Right atrium auricular region (tissue), 2 donors: ENCODE measurements around the gene SYNJ2. TPM values are rescaled to one million over a fixed set of nuclear protein-coding genes. Genes with fewer than 3 reads are reported as not detected.

Source experiments
- DNase-seq: peaks from one replicate; pipeline ENCODE4 v3.0.0-alpha.2; 2019; ENCODE audit warnings: low spot score
- H3K27ac ChIP-seq, 2 donors: fragments of 200-600 bp; sonication (generic); 1 replicate in 1 of 2; 2 replicates in 1 of 2; pipeline ENCODE4 v1.5.1; 2016 to 2019
- H3K27me3 ChIP-seq, 2 donors: fragments of 200-600 bp; sonication (generic); one replicate each; pipeline versions ENCODE4 v1.5.1 to v1.6.0; 2017 to 2019
- H3K36me3 ChIP-seq: fragments of 200-600 bp; sonication (generic); one replicate; pipeline ENCODE4 v1.5.1; 2016
- H3K4me1 ChIP-seq, 2 donors: fragments of 200-600 bp; sonication (generic); one replicate each; pipeline versions ENCODE4 v1.5.1 to v1.6.0; 2017 to 2019
- H3K4me3 ChIP-seq, 2 donors: fragments of 200-600 bp; sonication (generic); 1 replicate in 1 of 2; 2 replicates in 1 of 2; pipeline ENCODE4 v1.5.1; 2017 to 2019; ENCODE audit warnings: mild to moderate bottlenecking in 1 of 2, moderate library complexity in 1 of 2
- H3K9me3 ChIP-seq, 2 donors: fragments of 200-600 bp; sonication (generic); one replicate each; pipeline ENCODE4 v1.5.1; 2019
- total RNA-seq, 2 donors: library from RNA; depleted of rRNA; stranded (reverse); fragments of >200 nt; gene quantifications; one replicate each; pipeline ENCODE4 v1.1.0, GENCODE V29; 2016
- TF ChIP-seq, protein P1 (sequence below), 2 donors: fragments of 200-600 bp; sonication (generic); IDR thresholded peaks; one replicate each; pipeline ENCODE4 v1.5.1; 2019; ENCODE audit warnings: antibody characterized with exemption in 2 of 2

The SYNJ2 gene
- total RNA-seq, 2 donors from 2014 or later = 10.1 to 20.0 TPM

DNA sequence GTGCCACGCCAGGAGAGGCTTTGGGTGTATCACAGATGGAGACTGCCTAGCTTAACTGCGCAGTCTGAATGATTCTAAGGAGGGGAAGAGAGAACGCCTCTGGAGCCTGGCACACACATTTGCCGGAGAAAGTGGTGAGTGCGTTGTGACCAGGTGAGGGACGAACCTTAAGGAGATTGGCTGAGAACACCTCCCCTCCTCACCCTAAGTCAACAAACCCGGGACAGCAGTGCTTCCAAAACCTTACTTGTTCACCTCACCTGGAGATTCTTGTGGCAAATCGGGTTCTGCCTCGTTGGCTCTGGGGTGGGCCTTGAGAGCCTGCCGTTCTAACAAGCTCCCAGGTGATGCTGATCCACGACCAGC, 9.4 kb downstream of the SYNJ2 start:
- DNase-seq = no peak
- Histone ChIP-seq H3K27ac (peak overlapping the region in 1 of 2 donors; percentile 63), H3K4me1 (peaks cover 0 to 17% of the 10 kb centered on the region in 2 donors)

GRCh38 chr6:157993076-157993475, 11.4 kb downstream of the SYNJ2 start:
- no peak overlapping the region for H3K4me3 ChIP-seq
- peaks cover 0 to 17% of the 10 kb centered on the region in 2 donors for H3K4me1 ChIP-seq
- no peaks in the 10 kb centered on the region for H3K27me3 ChIP-seq
- DNase-seq = no peak
- H3K36me3 ChIP-seq = no peaks in the 10 kb centered on the region
- H3K27ac ChIP-seq = no peak overlapping the region
- TF ChIP-seq, protein P1, sequence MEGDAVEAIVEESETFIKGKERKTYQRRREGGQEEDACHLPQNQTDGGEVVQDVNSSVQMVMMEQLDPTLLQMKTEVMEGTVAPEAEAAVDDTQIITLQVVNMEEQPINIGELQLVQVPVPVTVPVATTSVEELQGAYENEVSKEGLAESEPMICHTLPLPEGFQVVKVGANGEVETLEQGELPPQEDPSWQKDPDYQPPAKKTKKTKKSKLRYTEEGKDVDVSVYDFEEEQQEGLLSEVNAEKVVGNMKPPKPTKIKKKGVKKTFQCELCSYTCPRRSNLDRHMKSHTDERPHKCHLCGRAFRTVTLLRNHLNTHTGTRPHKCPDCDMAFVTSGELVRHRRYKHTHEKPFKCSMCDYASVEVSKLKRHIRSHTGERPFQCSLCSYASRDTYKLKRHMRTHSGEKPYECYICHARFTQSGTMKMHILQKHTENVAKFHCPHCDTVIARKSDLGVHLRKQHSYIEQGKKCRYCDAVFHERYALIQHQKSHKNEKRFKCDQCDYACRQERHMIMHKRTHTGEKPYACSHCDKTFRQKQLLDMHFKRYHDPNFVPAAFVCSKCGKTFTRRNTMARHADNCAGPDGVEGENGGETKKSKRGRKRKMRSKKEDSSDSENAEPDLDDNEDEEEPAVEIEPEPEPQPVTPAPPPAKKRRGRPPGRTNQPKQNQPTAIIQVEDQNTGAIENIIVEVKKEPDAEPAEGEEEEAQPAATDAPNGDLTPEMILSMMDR (IDR thresholded peaks at IDR 0.05) = no peak
- no peaks in the 10 kb centered on the region for H3K9me3 ChIP-seq

More for the DNA sequence above, 9.4 kb downstream of the SYNJ2 start:
- H3K27me3 ChIP-seq = no peaks in the 10 kb centered on the region
- no peaks in the 10 kb centered on the region for H3K9me3 ChIP-seq
- H3K36me3 ChIP-seq = no peaks in the 10 kb centered on the region
- no peak overlapping the region for H3K4me3 ChIP-seq
- TF ChIP-seq, protein P1 (IDR thresholded peaks at IDR 0.05) = no peak

DNA sequence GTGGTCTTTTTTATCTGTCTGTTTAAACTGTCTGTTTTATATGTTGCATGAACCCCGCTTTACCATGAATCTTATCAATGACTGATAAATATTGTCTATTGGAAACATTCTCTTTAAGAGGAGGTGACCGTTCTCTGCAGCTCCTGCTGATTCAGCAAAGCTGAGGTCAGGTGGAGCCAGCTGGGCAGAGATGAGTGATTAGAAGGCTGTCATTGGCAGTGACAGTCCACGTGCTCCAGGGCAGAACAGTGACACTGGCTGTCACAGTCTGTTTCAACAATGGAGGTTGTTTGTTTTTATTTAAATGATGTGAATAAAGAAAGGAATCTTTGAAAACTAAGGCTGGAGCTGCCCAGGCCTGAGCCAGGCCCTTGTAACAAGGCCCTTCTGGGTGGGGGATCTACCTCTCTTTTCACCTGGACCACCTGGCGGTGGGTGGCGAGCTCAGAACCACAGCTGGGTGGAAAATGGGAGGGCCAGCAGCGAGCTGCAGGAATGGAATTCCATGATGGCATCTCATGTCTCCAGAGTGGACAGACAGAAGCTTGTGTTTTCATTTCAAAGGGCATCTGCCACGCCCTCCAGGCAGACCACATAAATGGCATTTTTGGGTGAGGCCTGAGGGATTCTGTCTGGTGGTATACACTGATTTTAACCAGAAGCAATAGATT, 12.6 kb downstream of the SYNJ2 start:
- Histone ChIP-seq H3K4me1 (peaks cover 0 to 21% of the 10 kb centered on the region in 2 donors), H3K27ac (no peak overlapping the region), H3K4me3 (no peak overlapping the region), H3K36me3 (no peaks in the 10 kb centered on the region), H3K9me3 (no peaks in the 10 kb centered on the region), H3K27me3 (no peaks in the 10 kb centered on the region)
- no peak for DNase-seq
- TF ChIP-seq, protein P1 (IDR thresholded peaks at IDR 0.05) = no peak

DNA sequence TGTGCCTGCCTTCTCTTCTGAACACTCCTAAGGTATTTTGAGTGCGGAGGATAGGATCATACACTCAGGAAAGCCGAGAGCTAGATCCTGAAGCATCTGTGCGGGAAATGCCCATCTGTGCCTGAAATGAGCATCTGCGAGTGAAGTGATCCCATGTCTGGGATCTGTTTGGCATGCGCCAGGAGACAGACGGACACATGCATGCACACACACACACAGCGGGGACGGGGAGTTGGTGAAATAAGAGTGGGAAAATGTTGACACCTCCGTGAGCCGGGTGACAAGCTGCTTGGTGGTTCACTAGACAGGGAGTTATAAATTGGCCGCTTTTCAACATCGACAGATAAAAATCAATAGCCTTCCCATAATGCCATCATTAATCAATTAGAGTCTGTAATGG, 13.8 kb downstream of the SYNJ2 start:
- DNase-seq = no peak
- TF ChIP-seq, protein P1 (IDR thresholded peaks at IDR 0.05) = no peak
- no peaks in the 10 kb centered on the region for H3K27me3 ChIP-seq
- no peak overlapping the region for H3K4me3 ChIP-seq
- H3K36me3 ChIP-seq = no peaks in the 10 kb centered on the region
- no peak overlapping the region for H3K27ac ChIP-seq
- peaks cover 0 to 19% of the 10 kb centered on the region in 2 donors for H3K4me1 ChIP-seq
- no peaks in the 10 kb centered on the region for H3K9me3 ChIP-seq

- DNase-seq = no peak
These were observed 14.6 kb downstream of the SYNJ2 start for GRCh38 chr6:157996201-157996712.

More at GRCh38 chr6:157996201-157996712, 14.6 kb downstream of the SYNJ2 start:
- TF ChIP-seq, protein P1 (IDR thresholded peaks at IDR 0.05) = no peak
- H3K36me3 ChIP-seq = no peaks in the 10 kb centered on the region
- no peaks in the 10 kb centered on the region for H3K9me3 ChIP-seq
- peaks cover 0 to 15% of the 10 kb centered on the region in 2 donors for H3K4me1 ChIP-seq
- no peak overlapping the region for H3K27ac ChIP-seq
- H3K4me3 ChIP-seq = no peak overlapping the region
- H3K27me3 ChIP-seq = no peaks in the 10 kb centered on the region
